ENCODE measurements around the gene FGFR3.

DNA sequence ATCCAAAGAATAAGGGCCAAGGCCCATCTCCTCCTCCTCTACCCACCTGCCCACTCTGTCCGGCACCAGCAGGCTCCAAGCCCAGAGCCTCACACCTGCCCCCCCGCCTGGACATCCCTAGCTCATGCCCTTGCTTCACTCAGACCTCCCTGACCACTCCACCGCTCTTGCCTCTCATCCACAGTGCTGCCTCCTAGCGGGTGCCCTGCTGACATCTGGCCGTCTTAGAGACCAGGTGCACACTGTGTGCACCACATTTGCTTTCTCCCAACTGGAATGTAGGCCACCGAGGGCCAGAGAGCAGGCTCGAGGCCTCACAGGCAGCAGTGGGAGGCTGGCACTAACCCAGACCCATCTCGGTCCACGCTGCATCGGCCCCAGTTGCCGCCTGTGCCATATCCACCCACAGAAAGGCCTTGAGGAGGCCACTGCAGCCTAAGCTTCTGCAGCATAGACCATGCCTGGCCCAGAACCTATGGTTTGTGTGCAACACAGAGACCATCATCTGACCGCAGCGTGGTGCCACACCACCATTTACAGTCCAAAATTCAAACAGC is 49.3 kb downstream of the FGFR3 start:
- TF ChIP-seq, protein P1, sequence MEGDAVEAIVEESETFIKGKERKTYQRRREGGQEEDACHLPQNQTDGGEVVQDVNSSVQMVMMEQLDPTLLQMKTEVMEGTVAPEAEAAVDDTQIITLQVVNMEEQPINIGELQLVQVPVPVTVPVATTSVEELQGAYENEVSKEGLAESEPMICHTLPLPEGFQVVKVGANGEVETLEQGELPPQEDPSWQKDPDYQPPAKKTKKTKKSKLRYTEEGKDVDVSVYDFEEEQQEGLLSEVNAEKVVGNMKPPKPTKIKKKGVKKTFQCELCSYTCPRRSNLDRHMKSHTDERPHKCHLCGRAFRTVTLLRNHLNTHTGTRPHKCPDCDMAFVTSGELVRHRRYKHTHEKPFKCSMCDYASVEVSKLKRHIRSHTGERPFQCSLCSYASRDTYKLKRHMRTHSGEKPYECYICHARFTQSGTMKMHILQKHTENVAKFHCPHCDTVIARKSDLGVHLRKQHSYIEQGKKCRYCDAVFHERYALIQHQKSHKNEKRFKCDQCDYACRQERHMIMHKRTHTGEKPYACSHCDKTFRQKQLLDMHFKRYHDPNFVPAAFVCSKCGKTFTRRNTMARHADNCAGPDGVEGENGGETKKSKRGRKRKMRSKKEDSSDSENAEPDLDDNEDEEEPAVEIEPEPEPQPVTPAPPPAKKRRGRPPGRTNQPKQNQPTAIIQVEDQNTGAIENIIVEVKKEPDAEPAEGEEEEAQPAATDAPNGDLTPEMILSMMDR (IDR thresholded peaks at IDR 0.05), result no peak
- no peak for TF ChIP-seq YY1 (IDR thresholded peaks at IDR 0.05; ENCODE audit: low read depth)
- TF ChIP-seq, protein P2, sequence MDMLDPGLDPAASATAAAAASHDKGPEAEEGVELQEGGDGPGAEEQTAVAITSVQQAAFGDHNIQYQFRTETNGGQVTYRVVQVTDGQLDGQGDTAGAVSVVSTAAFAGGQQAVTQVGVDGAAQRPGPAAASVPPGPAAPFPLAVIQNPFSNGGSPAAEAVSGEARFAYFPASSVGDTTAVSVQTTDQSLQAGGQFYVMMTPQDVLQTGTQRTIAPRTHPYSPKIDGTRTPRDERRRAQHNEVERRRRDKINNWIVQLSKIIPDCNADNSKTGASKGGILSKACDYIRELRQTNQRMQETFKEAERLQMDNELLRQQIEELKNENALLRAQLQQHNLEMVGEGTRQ (IDR thresholded peaks at IDR 0.05; ENCODE audit: borderline replicate concordance, low read depth, low read length), result no peak
- TF ChIP-seq FOXJ3 (CRISPR knock-in tag; IDR thresholded peaks at IDR 0.05), result no peak
- TF ChIP-seq, protein P3, sequence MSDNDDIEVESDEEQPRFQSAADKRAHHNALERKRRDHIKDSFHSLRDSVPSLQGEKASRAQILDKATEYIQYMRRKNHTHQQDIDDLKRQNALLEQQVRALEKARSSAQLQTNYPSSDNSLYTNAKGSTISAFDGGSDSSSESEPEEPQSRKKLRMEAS (IDR thresholded peaks at IDR 0.05; ENCODE audit: low read depth), result no peak
- no peak for TF ChIP-seq RAD21 (IDR thresholded peaks at IDR 0.05; ENCODE audit: low read length)
- TF ChIP-seq RXRA (IDR thresholded peaks at IDR 0.05; ENCODE audit: borderline replicate concordance, low read depth), result no peak
- no peak for TF ChIP-seq CHD2 (IDR thresholded peaks at IDR 0.05; ENCODE audit: low read length, partially characterized antibody)
- no peak for TF ChIP-seq TAF1 (IDR thresholded peaks at IDR 0.05; ENCODE audit: borderline replicate concordance, low read depth, low read length)

Data from SK-N-SH (cell line).